ENCODE results near the gene DNMT3A.

GRCh38 chr2:25240636-25241035 lies 101.1 kb downstream of the DNMT3A start:
- TF ChIP-seq EZH2 (IDR thresholded peaks at IDR 0.05; ENCODE audit: insufficient read depth, poor library complexity, severe bottlenecking) (no peak), EZH2phosphoT487 (IDR thresholded peaks at IDR 0.05; ENCODE audit: insufficient read depth, low read depth) (no peak)
